Inflammatory macrophage (primary cell): ENCODE measurements around the gene DDX46.
A peak's percentile ranks its signal among the peaks of the same experiment; 100 is the strongest.
"Not testable (repeated sequence)": the region's sequence is repeated elsewhere in the genome, so short reads cannot be mapped to it uniquely, and the experiment has no call there.

ENCODE experiments used
- DNase-seq, 2 donors: peaks; one replicate each; pipeline ENCODE4 v3.0.0-alpha.2; 2020 to 2022
- total RNA-seq, 18 experiments: gene quantifications; one replicate each; lab custom pipeline; 2026; ENCODE audit warnings: mixed read lengths in 6 of 18, inconsistent platforms in 2 of 18; lab: John Stamatoyannopoulos, UW

Gene DDX46
- total RNA-seq, result 30.9 to 115 (median 81.1) reads per million in 18 experiments

DNA sequence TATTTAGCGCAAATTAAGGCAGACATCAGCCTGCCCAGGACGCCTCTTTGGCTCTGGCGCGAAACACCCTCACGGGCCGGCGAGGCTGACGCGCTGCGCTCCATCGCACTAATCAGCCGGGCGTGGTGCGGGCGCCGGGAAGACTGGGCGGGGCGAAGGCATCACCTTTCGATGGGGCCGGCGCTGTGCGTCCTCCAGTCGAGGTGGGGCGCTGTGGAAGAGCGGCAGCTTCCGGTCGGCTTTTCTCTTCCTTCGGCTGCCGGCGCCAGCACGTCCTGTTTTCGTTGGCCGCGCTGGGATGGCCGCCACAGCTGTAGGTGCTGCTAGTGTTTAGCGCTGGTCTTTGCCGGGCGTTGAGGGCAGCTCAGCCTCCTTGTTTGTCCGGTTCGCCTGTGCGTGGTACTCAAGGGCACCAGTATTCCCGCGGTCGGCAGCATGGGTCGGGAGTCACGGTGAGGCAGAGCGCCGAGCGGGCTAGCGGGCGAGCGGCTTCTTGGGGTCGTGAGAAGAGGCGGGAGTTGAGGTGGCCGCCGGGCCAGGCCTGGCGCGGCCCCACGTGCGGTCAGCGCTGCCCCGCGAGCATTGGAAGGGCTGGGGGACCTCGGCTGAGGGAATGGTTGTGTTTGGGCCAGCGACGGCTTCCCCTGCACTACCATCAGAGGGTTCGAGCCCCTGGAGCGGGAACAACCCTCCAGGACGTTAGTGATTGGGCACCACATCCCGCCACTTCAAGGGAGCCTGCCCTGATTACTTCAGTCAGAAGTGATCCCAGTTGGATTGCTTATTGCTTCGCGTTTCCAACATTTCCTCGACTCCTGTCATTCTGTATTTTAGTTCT lies at the start of gene DDX46:
DDX46 (plus strand) TSS at position 276 of the 838 bp plus-strand sequence; CDS start at position 436, 160 bp downstream.
- peak; percentile 94 for DNase-seq

- DNase-seq, result no peak
These were observed 44.5 kb upstream of the DDX46 start for GRCh38 chr5:134714120-134714519.

- DNase-seq, result no peak
These were observed 44.0 kb upstream of the DDX46 start for GRCh38 chr5:134714541-134714940.

DNA sequence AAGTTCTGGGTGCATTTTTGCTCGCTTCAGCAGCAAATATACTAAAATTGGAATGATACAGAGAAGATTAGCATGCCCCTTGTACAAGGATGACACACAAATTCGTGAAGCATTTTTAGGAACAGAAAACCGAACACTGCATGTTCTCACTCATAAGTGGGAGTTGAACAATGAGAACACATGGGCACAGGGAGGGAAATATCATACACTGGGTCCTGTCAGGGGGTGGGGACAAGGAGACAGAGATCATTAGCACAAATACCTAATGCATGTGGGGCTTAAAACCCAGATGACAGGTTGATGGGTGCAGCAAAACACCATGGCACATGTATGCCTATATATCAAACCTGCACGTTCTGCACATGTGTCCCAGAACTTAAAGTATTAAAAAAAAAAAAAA lies 43.1 kb upstream of the DDX46 start:
- DNase-seq, result not testable (repeated sequence)

GRCh38 chr5:134724872-134725271 lies 33.7 kb upstream of the DDX46 start:
- no peak for DNase-seq

- peak in 1 of 2 donors; percentile 6 for DNase-seq
These were observed 25.8 kb upstream of the DDX46 start for GRCh38 chr5:134732819-134733218.

DNA sequence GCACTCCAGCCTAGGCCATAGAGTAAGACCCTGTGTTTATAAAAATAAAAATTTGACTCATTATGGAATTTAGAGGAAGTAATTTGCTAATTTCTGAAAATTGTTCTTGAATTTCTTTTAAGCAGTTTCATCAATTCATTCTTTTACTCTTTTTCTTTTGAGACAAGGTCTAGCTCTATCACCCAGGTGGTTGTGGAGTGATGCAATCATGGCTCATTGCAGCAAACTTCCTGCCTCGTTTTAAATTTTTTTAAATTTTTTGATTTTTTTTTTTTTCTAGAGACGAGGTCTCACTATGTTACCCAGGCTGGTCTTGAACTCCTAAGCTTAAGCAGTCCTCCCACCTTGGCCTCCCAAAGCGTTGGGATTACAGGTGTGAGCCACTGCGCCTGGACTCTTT lies 23.3 kb upstream of the DDX46 start:
- no peak for DNase-seq

- peak; percentile 4 to 64 for DNase-seq
These were observed 22.3 kb upstream of the DDX46 start for GRCh38 chr5:134736173-134736812.

DNA sequence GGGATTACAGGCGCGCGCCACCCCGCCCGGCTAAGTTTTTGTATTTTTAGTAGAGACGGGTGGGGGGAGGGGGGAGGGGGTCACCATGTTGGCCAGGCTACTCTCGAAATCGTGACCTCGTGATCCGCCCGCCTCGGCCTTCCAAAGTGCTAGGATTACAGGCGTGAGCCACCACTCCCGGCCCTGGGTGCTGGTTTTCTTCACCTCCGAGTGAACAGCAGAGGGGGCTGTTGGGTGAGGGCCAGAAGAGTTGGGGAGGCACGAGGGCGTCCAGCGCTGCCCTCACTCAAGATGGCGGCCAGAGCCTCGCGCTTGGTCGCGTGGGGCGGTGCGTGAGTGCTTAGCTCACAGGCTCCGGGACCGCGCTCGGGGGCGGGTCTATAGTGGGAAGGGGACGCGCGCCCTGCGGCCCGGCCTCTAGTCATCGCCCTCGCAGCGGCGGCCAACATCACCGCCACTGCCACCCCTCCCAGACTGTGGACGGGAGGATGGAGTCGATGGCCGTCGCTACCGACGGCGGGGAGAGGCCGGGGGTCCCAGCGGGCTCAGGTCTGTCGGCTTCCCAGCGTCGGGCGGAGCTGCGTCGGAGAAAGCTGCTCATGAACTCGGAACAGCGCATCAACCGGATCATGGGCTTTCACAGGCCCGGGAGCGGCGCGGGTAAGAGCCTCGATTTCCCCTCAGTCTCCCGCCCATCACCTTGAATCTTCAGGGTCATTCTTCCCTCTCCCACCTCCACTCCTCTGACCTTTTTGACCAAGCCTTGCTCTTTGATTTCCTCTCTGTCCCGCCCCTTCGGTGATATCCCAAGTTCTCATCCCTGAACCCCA lies 20.2 kb upstream of the DDX46 start, which contains the start of gene CAMLG:
CAMLG (plus strand) TSS at position 416 of the 830 bp plus-strand sequence; CDS start at position 489, 73 bp downstream.
- peak; percentile 99 for DNase-seq

- DNase-seq, result peak; percentile 42 to 46
These were observed 19.5 kb upstream of the DDX46 start for GRCh38 chr5:134738963-134739661.

DNA sequence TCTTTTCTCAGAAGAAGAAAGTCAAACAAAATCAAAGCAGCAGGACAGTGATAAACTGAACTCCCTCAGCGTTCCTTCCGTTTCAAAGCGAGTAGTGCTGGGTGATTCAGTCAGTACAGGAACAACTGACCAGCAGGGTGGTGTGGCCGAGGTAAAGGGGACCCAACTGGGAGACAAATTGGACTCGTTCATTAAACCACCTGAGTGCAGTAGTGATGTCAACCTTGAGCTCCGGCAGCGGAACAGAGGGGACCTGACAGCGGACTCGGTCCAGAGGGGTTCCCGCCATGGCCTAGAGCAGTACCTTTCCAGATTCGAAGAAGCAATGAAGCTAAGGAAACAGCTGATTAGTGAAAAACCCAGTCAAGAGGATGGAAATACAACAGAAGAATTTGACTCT lies 17.5 kb upstream of the DDX46 start:
- DNase-seq, result no peak

DNA sequence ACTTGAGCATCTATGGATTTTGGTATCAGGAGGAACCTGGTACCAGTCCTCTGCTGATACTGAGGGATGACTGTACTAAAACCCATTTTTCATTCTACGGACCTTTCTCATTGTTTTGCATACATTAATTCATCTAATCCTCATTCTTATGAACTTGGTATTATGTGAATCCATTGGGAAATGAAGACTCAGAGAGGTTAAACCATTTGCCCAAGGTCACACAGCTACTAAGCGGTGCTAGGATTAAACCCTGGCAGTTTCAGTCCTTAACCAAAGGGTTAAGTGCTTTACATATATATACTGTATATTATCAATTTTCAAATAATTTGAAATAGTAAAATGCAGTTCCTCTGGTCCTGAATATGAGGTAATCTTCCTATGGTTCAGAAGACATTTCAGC lies 16.4 kb upstream of the DDX46 start:
- DNase-seq, result no peak

GRCh38 chr5:134749415-134749814 lies 9.2 kb upstream of the DDX46 start:
- no peak for DNase-seq

GRCh38 chr5:134758176-134758503 lies 439 bp upstream of the DDX46 start:
- no peak for DNase-seq

- DNase-seq, result not testable (repeated sequence)
These were observed 9.1 kb downstream of the DDX46 start for GRCh38 chr5:134767528-134768291.

GRCh38 chr5:134769206-134769605 lies 10.6 kb downstream of the DDX46 start:
- DNase-seq, result peak; percentile 33 to 41

DNA sequence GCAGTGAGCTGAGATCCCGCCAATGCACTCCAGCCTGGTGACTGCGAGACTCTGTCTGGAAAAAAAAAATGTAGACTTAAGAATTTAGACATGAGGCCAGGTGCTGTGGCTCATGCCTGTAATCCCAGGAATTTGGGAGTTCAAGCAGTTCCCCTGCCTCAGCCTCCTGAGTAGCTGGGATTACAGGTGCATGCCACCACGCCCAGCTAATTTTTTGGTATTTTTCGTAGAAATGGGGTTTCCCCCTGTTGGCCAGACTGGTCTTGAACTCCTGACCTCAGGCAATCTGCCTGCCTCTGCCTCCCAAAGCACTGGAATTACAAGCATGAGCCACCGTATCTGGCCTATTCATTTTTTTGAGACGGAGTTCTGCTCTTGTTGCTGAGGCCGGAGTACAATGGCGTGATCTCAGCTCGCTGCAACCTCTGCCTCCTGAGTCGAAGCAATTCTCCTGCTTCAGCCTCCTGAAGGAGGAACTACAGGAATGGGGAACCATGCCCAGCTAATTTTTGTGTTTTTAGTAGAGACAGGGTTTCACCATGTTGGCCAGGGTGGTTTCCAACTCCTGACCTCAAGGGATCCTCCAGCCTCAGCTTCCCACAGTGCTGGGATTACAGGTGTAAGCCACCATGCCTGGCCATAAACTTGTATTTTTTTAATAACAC lies 14.0 kb downstream of the DDX46 start:
- peak; percentile 63 to 78 for DNase-seq

- DNase-seq, result no peak
These were observed 18.8 kb downstream of the DDX46 start for GRCh38 chr5:134777366-134777765.

DNA sequence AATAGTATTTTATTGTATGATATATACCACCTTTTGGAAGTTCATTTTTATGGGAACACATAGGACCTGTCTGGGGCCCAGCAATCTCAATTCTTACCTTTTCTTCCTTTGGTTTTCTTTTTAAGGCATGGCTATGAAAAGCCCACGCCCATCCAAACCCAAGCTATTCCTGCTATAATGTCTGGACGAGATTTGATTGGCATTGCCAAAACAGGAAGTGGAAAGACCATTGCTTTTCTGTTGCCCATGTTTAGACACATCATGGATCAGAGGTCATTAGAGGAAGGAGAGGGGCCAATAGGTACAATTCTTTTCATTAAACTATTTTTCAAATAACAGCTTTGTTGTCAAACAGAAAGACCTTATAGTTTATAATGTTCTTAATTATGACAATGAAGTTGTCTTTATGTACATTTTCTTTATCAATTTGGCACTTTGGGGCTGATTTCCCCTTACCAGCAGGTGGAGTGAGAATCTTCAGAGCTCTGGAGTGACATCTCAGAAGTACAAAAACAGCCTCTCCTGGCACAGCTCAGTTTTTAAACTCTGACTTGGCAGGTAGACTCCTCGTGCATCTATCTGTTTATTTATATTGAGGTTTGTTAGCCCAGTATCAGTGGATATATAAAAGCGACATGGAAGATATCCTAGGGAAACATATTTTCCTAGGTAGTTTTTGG lies 25.8 kb downstream of the DDX46 start:
- no peak for DNase-seq

- DNase-seq, result no peak
These were observed 26.5 kb downstream of the DDX46 start for GRCh38 chr5:134784946-134785620.
